Measurements from ENCODE around the gene MYEF2.
A peak's percentile ranks its signal among the peaks of the same experiment; 100 is the strongest.

The MYEF2 gene

DNA sequence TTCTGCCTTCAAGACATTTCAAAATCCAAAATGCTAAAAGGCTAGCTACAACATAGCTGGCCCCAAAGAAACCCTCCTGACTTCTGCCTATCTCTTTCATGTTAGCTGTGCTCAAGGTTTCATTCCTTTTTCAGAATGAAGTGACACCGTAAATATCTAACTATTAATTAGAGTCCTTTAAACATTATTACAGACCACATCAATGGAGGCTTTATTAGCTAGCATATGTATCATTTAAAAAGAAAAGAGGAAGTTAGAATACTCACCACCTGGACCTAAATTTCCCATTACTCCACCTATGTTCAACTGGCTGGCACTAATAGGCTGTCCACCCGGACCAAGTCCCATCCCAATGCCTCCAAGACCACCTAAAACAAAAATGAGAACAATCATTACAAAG is 24.6 kb downstream of the MYEF2 start:
- DNase-seq (ENCODE audit: low read depth) = no peak
- in situ Hi-C loops (cut with HindIII; ENCODE audit: low sequenced_read_pairs) = no loop called here
- TF ChIP-seq, protein P1, sequence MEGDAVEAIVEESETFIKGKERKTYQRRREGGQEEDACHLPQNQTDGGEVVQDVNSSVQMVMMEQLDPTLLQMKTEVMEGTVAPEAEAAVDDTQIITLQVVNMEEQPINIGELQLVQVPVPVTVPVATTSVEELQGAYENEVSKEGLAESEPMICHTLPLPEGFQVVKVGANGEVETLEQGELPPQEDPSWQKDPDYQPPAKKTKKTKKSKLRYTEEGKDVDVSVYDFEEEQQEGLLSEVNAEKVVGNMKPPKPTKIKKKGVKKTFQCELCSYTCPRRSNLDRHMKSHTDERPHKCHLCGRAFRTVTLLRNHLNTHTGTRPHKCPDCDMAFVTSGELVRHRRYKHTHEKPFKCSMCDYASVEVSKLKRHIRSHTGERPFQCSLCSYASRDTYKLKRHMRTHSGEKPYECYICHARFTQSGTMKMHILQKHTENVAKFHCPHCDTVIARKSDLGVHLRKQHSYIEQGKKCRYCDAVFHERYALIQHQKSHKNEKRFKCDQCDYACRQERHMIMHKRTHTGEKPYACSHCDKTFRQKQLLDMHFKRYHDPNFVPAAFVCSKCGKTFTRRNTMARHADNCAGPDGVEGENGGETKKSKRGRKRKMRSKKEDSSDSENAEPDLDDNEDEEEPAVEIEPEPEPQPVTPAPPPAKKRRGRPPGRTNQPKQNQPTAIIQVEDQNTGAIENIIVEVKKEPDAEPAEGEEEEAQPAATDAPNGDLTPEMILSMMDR (IDR thresholded peaks at IDR 0.05; ENCODE audit: low read depth, low read length, missing control alignments) = no peak
- no peak overlapping the region for H3K4me3 ChIP-seq (ENCODE audit: low read depth, low read length)

- H3K4me3 ChIP-seq (ENCODE audit: low read depth, low read length) = no peak overlapping the region
- in situ Hi-C loops (cut with HindIII; ENCODE audit: low sequenced_read_pairs) = no loop called here
- peak; percentile 27 for DNase-seq (ENCODE audit: low read depth)
- TF ChIP-seq, protein P1 (IDR thresholded peaks at IDR 0.05; ENCODE audit: low read depth, low read length, missing control alignments) = no peak
Observed at GRCh38 chr15:48149858-48150257, 28.2 kb downstream of the MYEF2 start.

DNA sequence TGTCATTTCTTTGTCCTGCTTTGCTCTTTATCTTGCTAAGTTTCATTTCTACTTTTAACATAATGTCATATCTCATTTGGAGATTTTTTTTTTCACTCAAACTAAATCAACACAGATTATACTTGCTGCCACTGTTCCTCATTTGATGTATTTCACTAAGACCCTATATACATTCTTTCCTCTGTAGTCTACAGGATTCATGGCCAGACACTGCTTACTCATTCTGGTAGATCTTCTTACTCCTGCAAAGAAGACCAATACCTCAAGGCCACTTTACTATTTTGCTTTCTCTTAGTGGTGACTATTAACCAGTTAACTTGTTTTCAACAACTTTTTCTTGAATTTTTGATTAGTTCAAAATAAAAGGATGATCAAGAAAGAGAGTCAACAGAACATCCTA is 30.7 kb downstream of the MYEF2 start:
- no peak for DNase-seq (ENCODE audit: low read depth)
- TF ChIP-seq, protein P1 (IDR thresholded peaks at IDR 0.05; ENCODE audit: low read depth, low read length, missing control alignments) = no peak
- no peak overlapping the region for H3K4me3 ChIP-seq (ENCODE audit: low read depth, low read length)
- in situ Hi-C loops (cut with HindIII; ENCODE audit: low sequenced_read_pairs) = no loop called here

GRCh38 chr15:48145923-48146322 is 32.2 kb downstream of the MYEF2 start:
- no peak overlapping the region for H3K4me3 ChIP-seq (ENCODE audit: low read depth, low read length)
- in situ Hi-C loops (cut with HindIII; ENCODE audit: low sequenced_read_pairs) = no loop called here
- no peak for DNase-seq (ENCODE audit: low read depth)
- TF ChIP-seq, protein P1 (IDR thresholded peaks at IDR 0.05; ENCODE audit: low read depth, low read length, missing control alignments) = no peak

- in situ Hi-C loops (cut with HindIII; ENCODE audit: low sequenced_read_pairs) = no loop called here
- DNase-seq (ENCODE audit: low read depth) = no peak
- TF ChIP-seq, protein P1 (IDR thresholded peaks at IDR 0.05; ENCODE audit: low read depth, low read length, missing control alignments) = no peak
- H3K4me3 ChIP-seq (ENCODE audit: low read depth, low read length) = no peak overlapping the region
Observed at GRCh38 chr15:48144889-48145288, 33.2 kb downstream of the MYEF2 start.

DNA sequence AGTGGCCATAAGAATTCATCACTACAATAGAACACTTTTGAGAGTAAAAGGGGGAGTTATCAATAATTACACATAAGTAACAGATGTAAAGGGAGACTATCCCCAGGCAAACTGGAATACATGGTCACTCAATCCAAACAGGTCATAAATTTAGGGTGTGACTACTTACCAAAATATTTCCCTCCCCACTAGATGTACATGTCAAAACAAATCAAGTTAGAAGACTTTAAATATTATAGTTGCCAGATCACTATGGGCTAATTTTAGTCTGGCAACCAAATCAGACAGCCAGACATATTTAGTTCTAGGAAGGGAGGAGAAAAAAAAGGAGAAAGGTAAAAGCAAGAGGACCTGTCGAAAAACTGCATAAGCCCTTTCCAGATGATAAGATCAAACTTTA is 34.2 kb downstream of the MYEF2 start:
- no peak overlapping the region for H3K4me3 ChIP-seq (ENCODE audit: low read depth, low read length)
- no peak for DNase-seq (ENCODE audit: low read depth)
- in situ Hi-C loops (cut with HindIII; ENCODE audit: low sequenced_read_pairs) = no loop called here
- TF ChIP-seq, protein P1 (IDR thresholded peaks at IDR 0.05; ENCODE audit: low read depth, low read length, missing control alignments) = no peak

DNA sequence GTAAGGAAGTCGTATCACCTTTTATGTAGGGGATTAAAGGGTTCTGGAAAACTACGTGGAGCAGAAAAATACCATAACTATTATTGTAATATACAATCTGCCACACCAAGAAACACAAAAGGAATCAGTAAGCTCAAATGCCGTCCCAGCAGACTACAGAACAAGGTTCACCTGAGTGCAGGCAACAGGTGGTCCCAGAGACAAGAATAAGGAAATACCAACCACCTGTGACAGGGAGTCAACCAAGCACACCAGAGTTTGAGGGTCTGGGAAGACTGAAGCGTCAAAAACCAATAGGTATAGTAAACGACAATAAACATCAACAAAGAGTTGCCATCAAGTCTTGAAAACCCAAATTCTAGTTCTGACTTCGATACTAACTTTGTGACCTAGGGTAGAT is 45.2 kb downstream of the MYEF2 start:
- no peak overlapping the region for H3K4me3 ChIP-seq (ENCODE audit: low read depth, low read length)
- DNase-seq (ENCODE audit: low read depth) = no peak
- TF ChIP-seq, protein P1 (IDR thresholded peaks at IDR 0.05; ENCODE audit: low read depth, low read length, missing control alignments) = no peak
- in situ Hi-C loops (cut with HindIII; ENCODE audit: low sequenced_read_pairs) = no loop called here
